GM18526 (cell line): ENCODE data around the gene TTLL7.

Source experiments
- POLR2A ChIP-seq: IDR thresholded peaks from 3 replicates; pipeline ENCODE4 v1.6.1; 2011; ENCODE audit not compliant: insufficient read length; ENCODE audit errors: extremely low read depth

The TTLL7 gene

GRCh38 chr1:83829106-83829505 is 169.8 kb downstream of the TTLL7 start:
- TF ChIP-seq POLR2A = no peak

- TF ChIP-seq POLR2A = no peak
Measured at GRCh38 chr1:83828456-83828855, 170.5 kb downstream of the TTLL7 start.

- no peak for TF ChIP-seq POLR2A
Measured at GRCh38 chr1:83827741-83828140, 171.2 kb downstream of the TTLL7 start.

GRCh38 chr1:83822208-83822607 is 176.7 kb downstream of the TTLL7 start:
- no peak for TF ChIP-seq POLR2A

- no peak for TF ChIP-seq POLR2A
Measured at GRCh38 chr1:83819436-83819835, 179.5 kb downstream of the TTLL7 start.

- no peak for TF ChIP-seq POLR2A
Measured at GRCh38 chr1:83818916-83819315, 180.0 kb downstream of the TTLL7 start.

GRCh38 chr1:83816836-83817235 is 182.1 kb downstream of the TTLL7 start:
- no peak for TF ChIP-seq POLR2A

GRCh38 chr1:83815330-83815729 is 183.6 kb downstream of the TTLL7 start:
- TF ChIP-seq POLR2A = no peak
